Measurements from ENCODE around the gene LRMDA.

- TF ChIP-seq CTCF (CRISPR knock-in tag; IDR thresholded peaks at IDR 0.05) (no peak), RFX5 (IDR thresholded peaks at IDR 0.05; ENCODE audit: low read depth, low read length) (no peak), MAX (IDR thresholded peaks at IDR 0.05) (no peak), STAT6 (CRISPR knock-in tag; IDR thresholded peaks at IDR 0.05; ENCODE audit: borderline replicate concordance) (no peak), UBTF (CRISPR knock-in tag; IDR thresholded peaks at IDR 0.05) (no peak), RNF2 (conservative IDR thresholded peaks at IDR 0.05; ENCODE audit: low read depth) (no peak), ATF6 (CRISPR knock-in tag; conservative IDR thresholded peaks at IDR 0.05) (no peak)
These were observed 437.1 kb downstream of the LRMDA start for GRCh38 chr10:75868574-75868973.

Data from HepG2 (cell line).